Retinal pigment epithelial cell (primary cell): Measurements from ENCODE around the gene DLG1.

Source experiments
- DNase-seq: peaks from one replicate; pipeline ENCODE4 v3.0.0-alpha.2; 2010; ENCODE audit warnings: low read depth
- H3K4me3 ChIP-seq: 2 replicates; pipeline ENCODE4 v1.5.1; 2011; ENCODE audit warnings: mild to moderate bottlenecking, low read length, control low read depth, moderate library complexity
- CTCF ChIP-seq: conservative IDR thresholded peaks from 2 replicates; pipeline ENCODE4 v1.5.1; 2011; ENCODE audit warnings: low read depth, low read length, control low read depth, inconsistent platforms

The DLG1 gene

GRCh38 chr3:197339841-197340520 lies 41.6 kb upstream of the DLG1 start:
- no peak overlapping the region for H3K4me3 ChIP-seq
- TF ChIP-seq CTCF: no peak
- no peak for DNase-seq

- H3K4me3 ChIP-seq: no peak overlapping the region
- DNase-seq: no peak
- no peak for TF ChIP-seq CTCF
These were observed 40.2 kb upstream of the DLG1 start for GRCh38 chr3:197338586-197338985.

GRCh38 chr3:197337656-197338055 lies 39.2 kb upstream of the DLG1 start:
- peak; percentile 71 for DNase-seq
- H3K4me3 ChIP-seq: no peak overlapping the region
- TF ChIP-seq CTCF: no peak

GRCh38 chr3:197337214-197337613 lies 38.8 kb upstream of the DLG1 start:
- no peak overlapping the region for H3K4me3 ChIP-seq
- DNase-seq: no peak
- no peak for TF ChIP-seq CTCF

- no peak overlapping the region for H3K4me3 ChIP-seq
- DNase-seq: no peak
- TF ChIP-seq CTCF: no peak
These were observed 37.9 kb upstream of the DLG1 start for GRCh38 chr3:197336348-197336747.

- no peak for DNase-seq
- no peak for TF ChIP-seq CTCF
- H3K4me3 ChIP-seq: no peak overlapping the region
These were observed 37.2 kb upstream of the DLG1 start for GRCh38 chr3:197335428-197336132.
